Stimulated activated CD4-positive, alpha-beta T cell treated with anti-CD3 and anti-CD28 coated beads, Interleukin-1b, Interleukin-23, amount 100 ng/mL, for 48 hours (primary cell): ENCODE results near the gene MANEAL.

ENCODE experiments used
- DNase-seq: peaks from one replicate; pipeline ENCODE4 v3.0.0-alpha.2; 2020

The MANEAL gene

DNA sequence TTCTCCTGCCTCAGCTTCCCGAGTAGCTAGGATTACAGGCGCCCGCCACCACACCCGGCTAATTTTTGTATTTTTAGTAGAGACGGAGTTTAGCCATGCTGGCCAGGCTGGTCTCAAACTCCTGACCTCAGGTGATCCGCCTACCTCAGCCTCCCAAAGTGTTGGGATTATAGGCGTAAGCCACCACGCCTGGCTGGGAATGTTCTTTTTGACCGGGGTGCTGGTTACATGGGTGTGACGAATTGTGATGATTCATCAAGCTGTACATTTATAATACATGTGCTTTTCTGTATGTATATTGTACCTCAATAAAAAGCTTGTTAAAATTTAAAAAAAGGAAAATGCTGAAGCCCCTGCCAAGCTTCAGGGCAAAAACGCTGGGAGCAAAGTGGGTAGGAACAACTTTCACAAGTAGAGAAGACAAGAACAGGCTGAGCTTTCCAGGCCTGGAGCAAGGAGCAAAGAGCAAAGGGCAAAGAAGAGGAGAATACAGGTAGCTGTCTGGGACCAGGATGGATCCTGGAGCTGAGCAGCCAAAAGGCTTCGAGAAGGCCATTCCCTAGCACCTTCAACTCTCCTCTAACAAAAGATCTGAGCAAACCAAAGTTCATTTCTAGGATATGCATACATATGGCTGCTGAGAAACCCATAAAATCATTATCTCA is 34.9 kb downstream of the MANEAL start:
- no peak for DNase-seq

- no peak for DNase-seq
Measured at GRCh38 chr1:37831109-37831508, 37.5 kb downstream of the MANEAL start.

DNA sequence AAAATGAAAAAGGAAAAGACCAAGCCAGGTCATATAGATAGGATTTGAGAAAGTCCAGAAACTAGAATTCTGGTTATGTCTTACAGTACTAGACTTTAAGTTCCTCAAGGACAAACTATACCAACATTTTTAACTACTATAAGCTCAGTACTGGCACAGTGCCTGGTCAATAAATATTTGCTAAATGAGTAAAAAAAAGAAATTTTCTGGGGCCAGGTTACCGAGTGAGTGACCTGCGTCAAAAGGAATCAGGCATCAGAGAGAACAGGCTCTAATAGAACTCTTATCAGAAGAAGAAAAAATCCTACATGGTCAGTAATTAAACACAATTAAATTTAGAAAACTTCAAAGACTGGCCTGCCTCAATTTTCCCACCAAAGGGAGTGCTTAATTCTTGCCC is 38.2 kb downstream of the MANEAL start:
- no peak for DNase-seq

DNA sequence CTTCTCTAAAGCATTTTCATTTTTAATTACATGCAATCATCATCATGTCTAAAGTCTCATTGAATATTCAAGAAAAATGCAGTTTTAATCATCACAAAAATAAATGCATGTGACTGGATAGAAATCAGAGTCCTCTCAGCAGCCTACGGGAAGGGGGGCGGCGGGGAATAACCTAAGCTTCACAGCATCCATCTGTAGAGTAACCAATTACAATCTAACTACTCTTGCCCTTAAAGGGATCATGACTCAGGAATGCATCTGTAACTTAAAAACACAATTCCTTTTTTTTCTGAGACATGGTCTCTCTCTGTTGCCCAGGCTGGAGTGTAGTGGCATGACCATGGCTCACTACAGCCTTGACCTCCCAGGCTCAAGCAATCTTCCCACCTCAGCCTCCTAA is 43.1 kb downstream of the MANEAL start:
- DNase-seq = no peak

- no peak for DNase-seq
Measured at GRCh38 chr1:37839676-37840075, 46.0 kb downstream of the MANEAL start.

- no peak for DNase-seq
Measured at GRCh38 chr1:37840711-37841110, 47.1 kb downstream of the MANEAL start.

- DNase-seq = no peak
Measured at GRCh38 chr1:37841652-37842051, 48.0 kb downstream of the MANEAL start.

DNA sequence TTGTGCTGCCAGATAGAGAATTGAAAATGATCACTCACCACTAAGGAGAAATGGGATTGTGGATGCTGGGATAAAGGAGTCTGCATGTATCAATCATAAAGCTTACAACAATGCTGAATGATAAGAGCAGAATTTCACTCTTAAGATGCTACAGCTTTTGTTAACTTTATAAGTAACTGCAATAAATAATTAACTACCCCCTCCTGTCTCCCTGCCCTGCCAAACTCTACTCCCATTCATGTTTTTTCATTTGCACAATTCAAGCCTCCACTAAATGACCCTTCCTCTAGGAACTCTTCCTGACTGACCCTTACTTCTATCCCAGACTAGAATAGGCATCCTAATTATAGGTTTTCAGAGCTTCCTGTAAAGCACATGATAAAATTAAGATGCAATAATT is 50.9 kb downstream of the MANEAL start:
- no peak for DNase-seq

DNA sequence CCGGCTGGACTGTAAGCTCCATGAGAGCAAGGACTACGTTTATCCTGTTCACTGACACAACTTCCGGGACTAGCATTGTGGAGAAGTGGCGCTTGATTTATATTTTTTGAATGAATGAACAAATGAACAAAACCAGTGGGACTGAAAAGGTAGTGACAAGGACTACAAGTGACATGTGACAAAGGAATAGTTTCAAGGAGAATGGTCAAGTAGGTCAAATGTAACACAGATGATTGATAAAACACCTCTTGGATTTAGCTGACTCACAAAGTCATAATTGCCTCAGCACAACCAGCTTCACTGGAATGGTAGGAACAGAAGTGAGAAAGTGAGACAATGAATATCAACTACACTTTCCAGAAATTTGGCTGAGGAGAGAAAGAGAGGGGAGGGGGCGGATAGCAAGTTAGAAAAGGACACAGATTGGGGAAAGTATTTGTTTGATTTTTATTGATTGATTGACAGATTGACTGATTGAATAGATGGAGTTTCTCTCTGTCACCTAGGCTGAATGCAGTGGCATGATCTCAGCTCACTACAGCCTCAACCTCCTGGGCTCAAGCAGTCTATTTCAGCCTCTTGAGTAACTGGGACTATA is 51.5 kb downstream of the MANEAL start:
- DNase-seq = no peak

DNA sequence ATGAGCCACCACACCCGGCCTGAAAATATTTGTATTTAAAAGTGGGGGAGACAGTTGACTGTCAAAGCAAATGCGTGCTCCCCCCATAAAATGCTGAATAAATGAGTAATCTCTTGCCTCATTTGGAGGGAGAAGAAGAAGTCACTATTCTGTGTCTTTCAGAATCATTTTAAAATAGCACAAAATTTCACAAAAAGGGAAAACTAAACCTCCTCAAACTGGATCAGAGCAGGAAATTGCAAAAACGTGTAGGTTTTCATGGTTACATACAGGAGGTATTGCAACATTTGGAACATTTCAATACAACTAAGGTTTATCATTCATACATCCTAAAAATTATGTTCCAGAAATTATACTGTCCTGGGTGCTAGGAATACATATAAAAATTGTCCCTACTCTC is 52.1 kb downstream of the MANEAL start:
- DNase-seq = no peak

DNA sequence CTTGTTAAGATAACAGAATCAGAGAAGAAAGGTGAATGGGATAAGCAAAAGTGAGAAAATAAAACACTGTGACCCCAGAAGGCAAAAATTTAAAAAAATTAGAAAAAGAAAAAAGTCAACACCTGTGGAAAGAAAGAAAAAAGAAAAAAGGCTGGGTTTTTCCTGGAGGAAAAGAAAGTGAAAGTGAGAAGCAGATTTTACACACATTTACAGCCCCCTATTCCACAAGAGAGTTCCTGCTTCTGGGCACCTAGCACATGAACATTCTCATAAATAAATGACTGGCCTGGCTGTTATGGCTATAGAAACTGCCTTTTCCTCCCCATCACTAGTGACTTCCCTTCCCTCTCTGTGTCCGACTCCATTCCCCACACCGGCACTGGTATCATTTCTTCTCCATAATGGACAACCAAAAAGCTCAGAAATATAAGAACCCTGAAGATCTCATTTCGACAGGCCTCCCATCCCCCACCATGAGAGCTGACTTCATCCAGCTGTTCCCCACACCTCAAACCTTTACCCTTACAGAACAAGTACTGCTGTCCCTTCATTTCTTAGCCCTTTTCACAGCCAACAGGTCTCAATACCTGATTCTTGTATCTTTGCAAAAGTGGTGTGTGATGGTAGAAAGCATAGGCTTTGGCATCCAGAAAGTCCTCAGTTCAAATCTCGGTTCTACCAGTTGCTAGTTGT is 53.1 kb downstream of the MANEAL start:
- no peak for DNase-seq

DNA sequence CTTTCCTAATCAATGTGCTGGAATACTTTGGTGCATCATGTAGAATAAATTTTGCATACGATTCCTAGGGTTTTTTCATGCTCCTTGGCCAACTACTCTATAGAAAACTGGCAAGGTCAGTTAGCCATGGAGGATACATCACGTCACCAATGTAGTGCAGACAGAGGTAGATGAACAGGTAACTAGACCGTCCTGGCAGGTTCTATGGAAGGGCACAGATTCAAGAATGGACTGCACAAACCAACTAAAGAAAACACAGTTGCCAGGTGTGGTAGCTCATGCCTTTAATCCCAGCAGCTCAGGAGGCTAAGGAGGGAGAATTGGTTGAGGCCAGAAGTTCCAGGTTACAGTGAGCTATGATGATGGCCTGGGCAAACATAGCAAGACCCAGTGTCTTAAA is 55.8 kb downstream of the MANEAL start:
- DNase-seq = no peak

GRCh38 chr1:37850352-37850955 is 56.8 kb downstream of the MANEAL start:
- no peak for DNase-seq
